B cell (primary cell): ENCODE measurements around the gene TANC2. TPM values are rescaled to one million over a fixed set of nuclear protein-coding genes. Genes with fewer than 3 reads are reported as not detected.

Experiments used
- ATAC-seq: fragments of 200-7000 bp; cut with Tn5 transposase; one replicate; pipeline ENCODE4 v1.10.0; 2021; ENCODE audit warnings: low read depth, mild to moderate bottlenecking, moderate number of reproducible peaks, moderate library complexity
- CTCF ChIA-PET: fragments of 350-600 bp; sonication (Branson Sonifier 250); formaldehyde crosslinking; loops from one replicate; lab custom pipeline; 2021; ENCODE audit warnings: antibody characterized with exemption, inconsistent platforms; lab: Charles Lee
- POLR2A ChIA-PET: fragments of 350-600 bp; sonication (Branson Sonifier 250); formaldehyde crosslinking; loops from one replicate; lab custom pipeline; 2021; ENCODE audit warnings: antibody characterized with exemption; lab: Charles Lee
- DNase-seq: peaks from one replicate; pipeline ENCODE4 v3.0.0; 2013
- H2AFZ ChIP-seq: 2 replicates; pipeline ENCODE4 v1.6.1; 2012; ENCODE audit warnings: mild to moderate bottlenecking, low read depth, low read length; ENCODE audit not compliant: insufficient read depth, poor library complexity, severe bottlenecking
- H3K27ac ChIP-seq, 2 donors: 1 replicate in 1 of 2; 2 replicates in 1 of 2; pipeline ENCODE4 v1.5.1; 2012 to 2013; ENCODE audit warnings: low read length in 2 of 2, mild to moderate bottlenecking in 2 of 2, moderate library complexity in 1 of 2
- H3K27me3 ChIP-seq, 4 experiments: fragments of 200-600 bp in 1 of 4; sonication (generic) in 1 of 4; replicated peaks in 1 of 4; 1 replicate in 2 of 4; 2 replicates in 2 of 4; pipeline versions ENCODE4 v1.6.1 to v1.7.0; 2013 to 2016; ENCODE audit warnings: low read length in 3 of 4, mild to moderate bottlenecking in 2 of 4, mixed read lengths in 1 of 4, moderate library complexity in 1 of 4; ENCODE audit not compliant: insufficient read depth in 4 of 4, control insufficient read depth in 3 of 4; ENCODE audit errors: control extremely low read depth in 1 of 4
- H3K36me3 ChIP-seq, 2 experiments: replicated peaks in 1 of 2; 1 replicate in 1 of 2; 2 replicates in 1 of 2; pipeline versions ENCODE4 v1.6.1 to v1.7.1; 2013; ENCODE audit warnings: low read length in 1 of 2; ENCODE audit not compliant: insufficient read depth in 2 of 2, control insufficient read depth in 1 of 2; ENCODE audit errors: control extremely low read depth in 1 of 2, extremely low read depth in 1 of 2
- H3K4me1 ChIP-seq, 2 donors: fragments of 200-600 bp in 1 of 2; sonication (generic) in 1 of 2; 1 replicate in 1 of 2; 2 replicates in 1 of 2; pipeline versions ENCODE4 v1.5.1 to v1.6.1; 2013 to 2017; ENCODE audit warnings: low read length in 2 of 2; ENCODE audit not compliant: control insufficient read depth in 2 of 2, insufficient read depth in 2 of 2
- H3K4me2 ChIP-seq: replicated peaks from 2 replicates; pipeline ENCODE3; 2012; ENCODE audit warnings: mild to moderate bottlenecking, low read depth, low read length; ENCODE audit not compliant: poor library complexity, severe bottlenecking
- H3K4me3 ChIP-seq, 5 experiments: fragments of 200-600 bp in 1 of 5; sonication (generic) in 1 of 5; 1 replicate in 3 of 5; 2 replicates in 2 of 5; pipeline versions ENCODE4 v1.5.1 to v1.7.0; 2011 to 2016; ENCODE audit warnings: low read length in 4 of 5, mild to moderate bottlenecking in 4 of 5, low read depth in 2 of 5, control low read depth in 1 of 5, moderate library complexity in 1 of 5; ENCODE audit not compliant: insufficient read depth in 1 of 5; ENCODE audit errors: control extremely low read depth in 1 of 5, extremely low read depth in 1 of 5
- H3K79me2 ChIP-seq: fragments of 200-600 bp; sonication (generic); one replicate; pipeline ENCODE4 v1.6.0; 2016; ENCODE audit warnings: low read length; ENCODE audit not compliant: control insufficient read depth, insufficient read depth
- H3K9ac ChIP-seq: fragments of 200-600 bp; sonication (generic); 2 replicates; pipeline ENCODE4 v1.6.1; 2017; ENCODE audit warnings: mild to moderate bottlenecking, low read length, moderate library complexity
- H3K9me3 ChIP-seq, 3 donors: one replicate each; pipeline versions ENCODE4 v1.6.1 to v1.7.1; 2013; ENCODE audit warnings: low read length in 2 of 3; ENCODE audit not compliant: control insufficient read depth in 2 of 3, insufficient read depth in 1 of 3; ENCODE audit errors: control extremely low read depth in 1 of 3
- H4K20me1 ChIP-seq: 2 replicates; pipeline ENCODE4 v1.6.0; 2012; ENCODE audit warnings: mild to moderate bottlenecking, low read length; ENCODE audit not compliant: insufficient read depth, control insufficient read depth, poor library complexity, severe bottlenecking
- H3K27ac Mint-ChIP-seq: one replicate; pipeline ENCODE4 v1.8.0; 2021; ENCODE audit warnings: mixed read lengths
- H3K27me3 Mint-ChIP-seq: one replicate; pipeline ENCODE4 v1.8.0; 2021; ENCODE audit warnings: mixed read lengths
- H3K4me1 Mint-ChIP-seq: one replicate; pipeline ENCODE4 v1.8.0; 2021; ENCODE audit warnings: mixed read lengths
- H3K4me3 Mint-ChIP-seq: one replicate; pipeline ENCODE4 v1.8.0; 2021; ENCODE audit warnings: mixed read lengths
- H3K9me3 Mint-ChIP-seq: one replicate; pipeline ENCODE4 v1.8.0; 2022; ENCODE audit warnings: mixed read lengths; ENCODE audit not compliant: insufficient read depth
- CTCF ChIP-seq: fragments of 200-600 bp; IDR thresholded peaks from one replicate; pipeline ENCODE4 v1.8.0; 2022; ENCODE audit warnings: antibody characterized with exemption, mild to moderate bottlenecking
- EZH2 ChIP-seq: IDR thresholded peaks from 2 replicates; pipeline ENCODE4 v1.6.1; 2012; ENCODE audit warnings: borderline replicate concordance, low read depth, mild to moderate bottlenecking, moderate library complexity, low read length; ENCODE audit not compliant: insufficient read depth, poor library complexity, severe bottlenecking
- WGBS: methylation state at CpG from one replicate; pipeline ENCODE4 v1.1.5; 2013; ENCODE audit warnings: missing lambda C conversion rate; ENCODE audit not compliant: insufficient coverage; 5-methylcytosine and 5-hydroxymethylcytosine counted together
- intact Hi-C: fragments of 100-400 bp; cut with micrococcal nuclease; formaldehyde crosslinking; loops from one replicate; pipeline ENCODE4 v1.10.0; 2022
- polyA minus RNA-seq: library from RNA; depleted of rRNA, polyadenylated mRNA; stranded (reverse); fragments of >200 nt; gene quantifications from 2 replicates; pipeline ENCODE4 v1.2.3, GENCODE V29; 2012
- polyA plus RNA-seq: library from polyadenylated mRNA; depleted of rRNA; stranded (reverse); fragments of >200 nt; gene quantifications from 2 replicates; pipeline ENCODE4 v1.2.3, GENCODE V29; 2012
- total RNA-seq, 2 donors: library from RNA; stranded (reverse); fragments of 120-200 nt in 1 of 2; gene quantifications; 1 replicate in 1 of 2; 2 replicates in 1 of 2; pipeline versions ENCODE4 v1.2.3 to v1.2.4, GENCODE V29; 2013 to 2022

TANC2 gene
- total RNA-seq (18.6 and 20.4 TPM in 2 replicates), polyA plus RNA-seq (4.4 and 4.6 TPM in 2 replicates), polyA minus RNA-seq (43.0 and 47.7 TPM in 2 replicates)
- 11.2 TPM for total RNA-seq (2013)

GRCh38 chr17:62965686-62966425, at the start of gene TANC2:
TSS of gene TANC2 (plus strand) at chr17:62966235. CDS start at chr17:63009560, 43,325 bp downstream.
- no peaks in the 10 kb centered on the region for H3K27me3 ChIP-seq
- H3K4me3 ChIP-seq, result peak within 1 kb of the TSS; percentile 61 to 88 (median 70)
- peak within 1 kb of the TSS; percentile 97 for H3K27ac Mint-ChIP-seq
- peak within 1 kb of the TSS; percentile 90 for H2AFZ ChIP-seq
- no peaks in the 10 kb centered on the region for H3K27me3 Mint-ChIP-seq
- TF ChIP-seq CTCF (no peak), EZH2 (no peak)
- peaks cover 18 to 20% of the 10 kb centered on the region in 2 donors for H3K4me1 ChIP-seq
- no peaks in the 10 kb centered on the region for H3K36me3 ChIP-seq
- ChIA-PET CTCF (interaction anchor here (1.2 kb wide), 1 partner anchor 262 kb away, joined by 3 read pairs; no protein-coding TSS in a partner anchor), POLR2A (no interaction called here)
- H3K27ac ChIP-seq, result peak within 1 kb of the TSS; percentile 67 to 83
- no peaks in the 10 kb centered on the region for H4K20me1 ChIP-seq
- peak; percentile 91 for DNase-seq
- intact Hi-C loops, result loop anchor here (2.0 to 10.0 kb wide), 6 partner anchors 244 to 1299 kb away; partner anchors contain the start of genes DCAF7, MAP3K3, METTL2A and TEX2
- H3K4me1 Mint-ChIP-seq, result peaks cover 21% of the 10 kb centered on the region
- H3K9ac ChIP-seq, result peak within 1 kb of the TSS; percentile 84
- peak within 1 kb of the TSS; percentile 95 for H3K4me2 ChIP-seq
- H3K9me3 Mint-ChIP-seq, result no peaks in the 10 kb centered on the region
- peak within 1 kb of the TSS; percentile 96 for H3K4me3 Mint-ChIP-seq
- H3K9me3 ChIP-seq, result no peaks in the 10 kb centered on the region
- ATAC-seq, result peak; percentile 86
- under 1% methylated on average over 78 of the region's 81 CpGs for WGBS
- peaks cover 4% of the 10 kb centered on the region for H3K79me2 ChIP-seq
